Ishikawa (cell line): ENCODE data around the gene IGF1R.

ENCODE experiments used
- CEBPB ChIP-seq: IDR thresholded peaks from 2 replicates; pipeline ENCODE4 v1.6.1; 2012
- CREB1 ChIP-seq: IDR thresholded peaks from 2 replicates; pipeline ENCODE4 v1.6.1; 2012; ENCODE audit warnings: low read depth
- EGR1 ChIP-seq: IDR thresholded peaks from 2 replicates; pipeline ENCODE4 v1.6.1; 2012
- EP300 ChIP-seq: IDR thresholded peaks from 2 replicates; pipeline ENCODE4 v1.6.1; 2012; ENCODE audit warnings: borderline replicate concordance
- FOXM1 ChIP-seq: IDR thresholded peaks from 2 replicates; pipeline ENCODE4 v1.6.1; 2012; ENCODE audit warnings: low read depth, borderline replicate concordance
- NFIC ChIP-seq: IDR thresholded peaks from 2 replicates; pipeline ENCODE4 v1.6.1; 2012
- RAD21 ChIP-seq: IDR thresholded peaks from 2 replicates; pipeline ENCODE4 v1.6.1; 2012; ENCODE audit warnings: low read depth
- TAF1 ChIP-seq: IDR thresholded peaks from 2 replicates; pipeline ENCODE4 v1.6.1; 2012; ENCODE audit warnings: low read depth, mild to moderate bottlenecking
- TCF12 ChIP-seq: IDR thresholded peaks from 2 replicates; pipeline ENCODE4 v1.6.1; 2012; ENCODE audit warnings: low read depth
- TEAD4 ChIP-seq: IDR thresholded peaks from 2 replicates; pipeline ENCODE4 v1.6.1; 2012
- YY1 ChIP-seq: IDR thresholded peaks from 2 replicates; pipeline ENCODE4 v1.6.1; 2012; ENCODE audit warnings: low read depth
- ZBTB7A ChIP-seq: IDR thresholded peaks from 2 replicates; pipeline ENCODE4 v1.6.1; 2012; ENCODE audit warnings: low read depth
- TF ChIP-seq, protein P1 (sequence below): IDR thresholded peaks from 2 replicates; pipeline ENCODE4 v1.6.1; 2012
- TF ChIP-seq, protein P2 (sequence below): IDR thresholded peaks from 2 replicates; pipeline ENCODE4 v1.6.1; 2012; ENCODE audit warnings: low read depth, mild to moderate bottlenecking
- TF ChIP-seq, protein P3 (sequence below): IDR thresholded peaks from 2 replicates; pipeline ENCODE4 v1.6.1; 2012

IGF1R gene

DNA sequence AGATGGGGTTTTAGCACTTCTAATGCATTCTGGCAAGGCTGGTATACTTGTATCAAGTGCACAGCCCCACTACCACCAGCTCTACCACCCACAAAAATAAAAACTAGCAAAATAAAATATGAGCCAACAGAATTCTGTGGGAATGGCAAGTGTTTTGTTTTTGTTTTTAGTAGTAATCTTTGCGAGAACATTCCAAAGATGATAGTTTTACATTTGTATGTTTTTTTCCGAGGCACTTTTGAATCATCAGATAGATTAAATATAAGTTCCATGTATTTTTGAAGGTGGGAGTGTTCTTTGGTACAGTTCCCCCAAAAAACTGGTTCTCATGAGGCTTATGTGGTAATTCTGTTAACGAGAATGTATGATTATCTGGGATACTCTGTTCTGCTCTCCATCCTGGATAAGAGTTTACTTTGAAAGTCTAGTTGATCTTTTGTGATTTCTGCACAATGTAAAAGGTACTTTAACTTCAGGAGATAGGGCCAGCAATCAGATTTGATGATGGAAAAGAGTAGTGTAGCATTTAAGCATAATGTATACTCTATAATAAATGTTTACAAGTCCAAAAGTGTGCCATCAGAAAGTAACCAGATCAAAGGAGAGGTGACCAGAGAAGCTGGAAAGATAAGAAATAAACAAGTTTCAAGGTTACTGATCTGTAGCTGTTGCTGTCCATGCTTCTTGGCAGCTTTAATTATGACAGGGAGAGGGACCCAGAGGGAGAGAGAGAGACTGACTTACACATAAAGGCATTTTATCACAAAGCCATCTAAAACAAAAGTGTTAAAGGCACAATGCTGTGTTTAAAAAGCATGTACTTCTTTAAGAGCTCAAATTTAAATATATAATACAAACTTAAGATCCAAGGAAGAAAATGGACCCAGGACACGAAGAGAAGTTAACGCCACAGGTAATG lies 228.4 kb downstream of the IGF1R start:
- TF ChIP-seq TAF1 (no peak), FOXM1 (no peak), TEAD4 (no peak), CEBPB (no peak), TCF12 (no peak), ZBTB7A (no peak), YY1 (no peak), CREB1 (no peak), NFIC (no peak), EP300 (no peak), EGR1 (no peak), RAD21 (no peak)
- TF ChIP-seq, protein P1, sequence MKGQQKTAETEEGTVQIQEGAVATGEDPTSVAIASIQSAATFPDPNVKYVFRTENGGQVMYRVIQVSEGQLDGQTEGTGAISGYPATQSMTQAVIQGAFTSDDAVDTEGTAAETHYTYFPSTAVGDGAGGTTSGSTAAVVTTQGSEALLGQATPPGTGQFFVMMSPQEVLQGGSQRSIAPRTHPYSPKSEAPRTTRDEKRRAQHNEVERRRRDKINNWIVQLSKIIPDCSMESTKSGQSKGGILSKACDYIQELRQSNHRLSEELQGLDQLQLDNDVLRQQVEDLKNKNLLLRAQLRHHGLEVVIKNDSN: no peak
- TF ChIP-seq, protein P2, sequence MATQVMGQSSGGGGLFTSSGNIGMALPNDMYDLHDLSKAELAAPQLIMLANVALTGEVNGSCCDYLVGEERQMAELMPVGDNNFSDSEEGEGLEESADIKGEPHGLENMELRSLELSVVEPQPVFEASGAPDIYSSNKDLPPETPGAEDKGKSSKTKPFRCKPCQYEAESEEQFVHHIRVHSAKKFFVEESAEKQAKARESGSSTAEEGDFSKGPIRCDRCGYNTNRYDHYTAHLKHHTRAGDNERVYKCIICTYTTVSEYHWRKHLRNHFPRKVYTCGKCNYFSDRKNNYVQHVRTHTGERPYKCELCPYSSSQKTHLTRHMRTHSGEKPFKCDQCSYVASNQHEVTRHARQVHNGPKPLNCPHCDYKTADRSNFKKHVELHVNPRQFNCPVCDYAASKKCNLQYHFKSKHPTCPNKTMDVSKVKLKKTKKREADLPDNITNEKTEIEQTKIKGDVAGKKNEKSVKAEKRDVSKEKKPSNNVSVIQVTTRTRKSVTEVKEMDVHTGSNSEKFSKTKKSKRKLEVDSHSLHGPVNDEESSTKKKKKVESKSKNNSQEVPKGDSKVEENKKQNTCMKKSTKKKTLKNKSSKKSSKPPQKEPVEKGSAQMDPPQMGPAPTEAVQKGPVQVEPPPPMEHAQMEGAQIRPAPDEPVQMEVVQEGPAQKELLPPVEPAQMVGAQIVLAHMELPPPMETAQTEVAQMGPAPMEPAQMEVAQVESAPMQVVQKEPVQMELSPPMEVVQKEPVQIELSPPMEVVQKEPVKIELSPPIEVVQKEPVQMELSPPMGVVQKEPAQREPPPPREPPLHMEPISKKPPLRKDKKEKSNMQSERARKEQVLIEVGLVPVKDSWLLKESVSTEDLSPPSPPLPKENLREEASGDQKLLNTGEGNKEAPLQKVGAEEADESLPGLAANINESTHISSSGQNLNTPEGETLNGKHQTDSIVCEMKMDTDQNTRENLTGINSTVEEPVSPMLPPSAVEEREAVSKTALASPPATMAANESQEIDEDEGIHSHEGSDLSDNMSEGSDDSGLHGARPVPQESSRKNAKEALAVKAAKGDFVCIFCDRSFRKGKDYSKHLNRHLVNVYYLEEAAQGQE: no peak
- TF ChIP-seq, protein P3, sequence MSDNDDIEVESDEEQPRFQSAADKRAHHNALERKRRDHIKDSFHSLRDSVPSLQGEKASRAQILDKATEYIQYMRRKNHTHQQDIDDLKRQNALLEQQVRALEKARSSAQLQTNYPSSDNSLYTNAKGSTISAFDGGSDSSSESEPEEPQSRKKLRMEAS: no peak

DNA sequence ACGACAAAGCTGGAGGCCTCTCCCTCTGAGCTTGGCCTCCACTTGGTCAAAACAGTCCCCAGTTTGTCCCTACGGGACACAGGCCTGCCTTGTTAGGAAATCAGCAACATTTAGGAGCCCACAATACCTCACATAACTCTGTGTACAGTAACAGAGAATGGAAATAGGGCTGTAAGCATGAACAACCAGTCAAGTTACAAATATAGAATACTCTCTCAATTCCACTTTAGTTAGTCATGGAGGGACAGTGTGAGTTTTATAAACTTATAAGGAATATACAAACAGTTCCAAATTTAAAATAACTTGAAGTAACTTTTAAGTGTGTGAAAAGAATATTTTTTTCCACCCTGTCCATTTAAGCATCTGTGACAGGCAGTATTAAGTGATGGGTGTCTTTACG lies 229.8 kb downstream of the IGF1R start:
- TF ChIP-seq RAD21: no peak

DNA sequence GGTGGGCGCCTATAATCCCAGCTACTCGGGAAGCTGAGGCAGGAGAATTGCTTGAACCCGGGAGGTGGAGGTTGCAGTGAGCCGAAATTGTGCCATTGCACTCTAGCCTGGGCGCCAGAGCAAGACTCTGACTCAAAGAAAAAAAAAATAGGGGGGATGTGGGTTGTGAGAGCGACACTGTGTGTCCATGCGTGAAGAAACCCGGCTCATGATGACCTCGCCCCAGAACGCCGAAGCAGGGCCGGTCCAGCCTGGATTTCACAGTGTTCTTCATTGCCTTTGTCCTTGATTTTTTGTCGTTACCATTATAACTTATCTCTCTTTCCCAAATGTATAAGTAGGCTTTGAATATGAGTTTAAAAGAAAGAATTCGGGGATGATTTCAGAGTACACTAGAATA lies 230.5 kb downstream of the IGF1R start:
- TF ChIP-seq RAD21 (no peak), CEBPB (no peak), YY1 (no peak), EP300 (no peak), TEAD4 (no peak)

DNA sequence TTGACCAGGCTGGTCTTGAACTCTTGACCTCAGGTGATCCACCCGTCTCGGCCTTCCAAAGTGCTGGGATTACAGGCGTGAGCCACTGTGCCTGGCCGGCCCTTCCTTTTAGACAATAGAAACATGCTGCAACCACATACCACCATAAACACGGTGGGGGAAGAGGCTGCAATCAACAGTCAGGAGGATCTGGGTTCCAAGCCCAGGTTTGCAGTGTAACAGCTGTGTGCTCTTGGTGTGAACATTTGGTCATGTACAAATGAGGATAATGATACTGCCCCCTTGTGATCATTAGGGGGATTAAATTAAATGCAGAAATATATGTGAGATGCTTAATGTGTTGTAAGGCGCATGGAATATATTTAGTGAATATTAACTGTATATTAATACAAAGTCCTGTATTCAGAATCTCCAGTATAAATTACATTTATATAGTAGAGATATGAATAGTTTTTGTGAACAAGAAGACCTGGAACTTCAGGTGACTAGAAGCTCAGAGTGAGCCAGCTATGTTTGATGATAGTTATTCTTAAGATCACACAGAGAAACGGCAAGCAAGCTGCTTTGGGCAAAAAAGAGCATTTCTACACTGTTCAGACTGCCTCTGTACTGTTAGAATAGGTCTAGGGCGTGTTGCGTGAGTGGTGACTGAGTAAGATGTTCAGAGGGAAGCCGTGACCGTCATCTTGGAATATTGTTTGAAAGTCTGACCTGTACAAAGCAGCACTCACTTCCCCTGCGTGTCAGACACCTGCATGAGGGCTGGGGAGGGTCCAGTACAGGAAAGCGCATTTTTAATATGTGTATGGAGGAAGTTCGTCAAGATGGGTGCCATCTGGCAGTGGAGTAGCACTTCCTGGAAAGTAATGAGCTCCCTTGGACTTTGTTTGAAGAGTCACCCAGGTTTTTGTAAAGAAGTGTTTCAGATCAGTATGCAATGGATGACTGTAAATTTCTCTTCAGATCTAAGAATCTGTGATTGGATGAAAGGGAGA lies 233.5 kb downstream of the IGF1R start:
- TF ChIP-seq RAD21: peak; percentile 69
- no peak for TF ChIP-seq TCF12

DNA sequence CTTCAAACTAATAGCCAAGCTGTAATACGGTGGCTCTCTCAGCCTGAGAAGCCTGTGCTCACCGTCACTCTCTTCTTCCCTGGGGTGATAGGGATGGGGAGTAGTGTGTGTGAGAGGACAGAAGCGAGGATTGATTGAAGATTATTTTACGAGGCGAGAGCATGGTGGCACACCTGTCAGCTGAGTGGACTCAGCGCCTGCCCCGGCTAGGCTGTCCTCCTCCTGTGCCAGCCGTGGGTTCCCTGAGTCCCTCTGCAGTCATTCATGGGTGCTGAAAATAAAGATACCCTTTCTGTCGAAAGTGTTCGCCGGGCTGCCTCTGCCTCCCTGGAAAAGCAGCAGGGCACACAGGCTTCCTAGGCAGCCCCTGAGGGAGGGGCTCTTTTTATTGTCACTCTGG lies 235.1 kb downstream of the IGF1R start:
- TF ChIP-seq ZBTB7A (no peak), FOXM1 (no peak), TCF12 (no peak), CREB1 (no peak)

DNA sequence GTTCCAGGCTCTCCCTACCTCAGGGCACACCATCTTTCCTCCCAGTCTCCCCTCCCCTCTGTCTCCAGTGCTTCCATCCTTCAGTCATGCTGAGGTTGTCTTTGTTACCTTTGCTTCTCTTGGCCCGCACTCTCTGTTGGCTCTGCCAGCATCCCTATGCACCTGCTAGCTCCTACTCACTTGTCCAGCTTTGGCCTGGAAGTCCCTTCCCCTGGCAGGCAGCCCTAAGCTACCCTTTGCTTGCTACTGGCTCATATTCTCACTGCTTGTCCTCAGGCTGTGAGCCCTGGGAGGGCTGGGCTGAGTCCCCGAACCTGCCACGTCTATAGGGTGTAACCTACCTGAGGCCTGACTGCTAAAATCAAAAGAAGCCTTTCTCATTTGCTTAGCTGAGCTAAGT lies 236.6 kb downstream of the IGF1R start:
- TF ChIP-seq FOXM1: no peak
- no peak for TF ChIP-seq TEAD4
- TF ChIP-seq EP300: no peak
- TF ChIP-seq, protein P1: no peak
- TF ChIP-seq, protein P3: no peak
- TF ChIP-seq CEBPB: no peak
- TF ChIP-seq EGR1: no peak
- TF ChIP-seq, protein P2: no peak
- TF ChIP-seq TCF12: no peak
- no peak for TF ChIP-seq YY1
- TF ChIP-seq ZBTB7A: no peak
- TF ChIP-seq TAF1: no peak
